LNCaP clone FGC (cell line): Measurements from ENCODE around the gene FGD1.
"Not testable (repeated sequence)": the region's sequence is repeated elsewhere in the genome, so short reads cannot be mapped to it uniquely, and the experiment has no call there.

Experiments
- DNase-seq: peaks from one replicate; pipeline ENCODE4 v3.0.0-alpha.2; 2011; ENCODE audit warnings: low read depth
- H3K4me3 ChIP-seq: 2 replicates; pipeline ENCODE4 v1.5.1; 2011; ENCODE audit warnings: mild to moderate bottlenecking, low read depth, low read length, control low read depth
- TF ChIP-seq, protein P1 (sequence below): IDR thresholded peaks from 2 replicates; pipeline ENCODE4 v1.5.1; 2012; ENCODE audit warnings: mild to moderate bottlenecking; ENCODE audit not compliant: control insufficient read depth, insufficient read depth; ENCODE audit errors: extremely low read depth

FGD1 gene

DNA sequence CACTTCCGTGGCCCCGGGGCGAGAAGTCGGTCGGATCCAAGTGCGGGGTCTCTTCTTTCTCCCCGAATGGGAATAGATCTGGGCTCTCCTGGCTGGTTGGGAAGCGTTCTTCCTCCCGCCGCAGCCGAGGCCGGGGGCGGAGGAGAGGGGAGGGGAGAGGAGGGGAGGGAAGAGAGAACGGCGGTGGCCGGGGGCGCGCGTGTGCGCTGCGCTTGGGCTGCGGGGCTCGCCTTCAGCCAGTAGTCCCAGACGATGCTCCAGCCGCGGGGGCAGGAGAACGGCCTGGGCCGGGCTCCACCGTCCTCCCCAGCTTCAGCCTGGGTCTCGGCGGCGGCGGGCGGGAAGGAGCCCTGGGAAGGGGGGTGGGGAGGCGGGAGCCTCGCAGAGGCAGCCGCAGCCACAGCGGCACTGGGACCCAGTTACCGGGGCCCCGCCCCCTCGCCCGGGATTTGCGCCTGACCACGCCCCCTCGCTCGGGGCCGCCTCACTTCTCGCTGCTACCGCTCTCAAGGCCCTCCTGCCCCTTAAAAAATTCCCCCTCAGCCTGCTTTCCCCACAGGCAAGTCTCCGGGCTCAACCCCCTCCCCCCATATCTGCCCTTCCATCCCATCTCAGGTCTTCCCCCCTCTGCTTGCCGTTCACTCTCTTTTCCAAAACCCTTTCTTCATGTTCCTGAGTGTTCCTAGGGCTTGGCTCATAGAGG lies at the start of gene FGD1:
Gene FGD1 (minus strand): TSS at position 421 of the 703 bp plus-strand sequence. CDS start 802 bp downstream, outside the sequence.
- no peak for DNase-seq
- H3K4me3 ChIP-seq = peak within 1 kb of the TSS; percentile 52
- TF ChIP-seq, protein P1, sequence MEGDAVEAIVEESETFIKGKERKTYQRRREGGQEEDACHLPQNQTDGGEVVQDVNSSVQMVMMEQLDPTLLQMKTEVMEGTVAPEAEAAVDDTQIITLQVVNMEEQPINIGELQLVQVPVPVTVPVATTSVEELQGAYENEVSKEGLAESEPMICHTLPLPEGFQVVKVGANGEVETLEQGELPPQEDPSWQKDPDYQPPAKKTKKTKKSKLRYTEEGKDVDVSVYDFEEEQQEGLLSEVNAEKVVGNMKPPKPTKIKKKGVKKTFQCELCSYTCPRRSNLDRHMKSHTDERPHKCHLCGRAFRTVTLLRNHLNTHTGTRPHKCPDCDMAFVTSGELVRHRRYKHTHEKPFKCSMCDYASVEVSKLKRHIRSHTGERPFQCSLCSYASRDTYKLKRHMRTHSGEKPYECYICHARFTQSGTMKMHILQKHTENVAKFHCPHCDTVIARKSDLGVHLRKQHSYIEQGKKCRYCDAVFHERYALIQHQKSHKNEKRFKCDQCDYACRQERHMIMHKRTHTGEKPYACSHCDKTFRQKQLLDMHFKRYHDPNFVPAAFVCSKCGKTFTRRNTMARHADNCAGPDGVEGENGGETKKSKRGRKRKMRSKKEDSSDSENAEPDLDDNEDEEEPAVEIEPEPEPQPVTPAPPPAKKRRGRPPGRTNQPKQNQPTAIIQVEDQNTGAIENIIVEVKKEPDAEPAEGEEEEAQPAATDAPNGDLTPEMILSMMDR = no peak

- DNase-seq, H3K4me3 ChIP-seq: not testable (repeated sequence)
Measured at GRCh38 chrX:54542239-54542638, 46.2 kb upstream of the FGD1 start.

- no peak for DNase-seq
- H3K4me3 ChIP-seq = no peak overlapping the region
- TF ChIP-seq, protein P1 = no peak
Measured at GRCh38 chrX:54540289-54540688, 44.3 kb upstream of the FGD1 start.

DNA sequence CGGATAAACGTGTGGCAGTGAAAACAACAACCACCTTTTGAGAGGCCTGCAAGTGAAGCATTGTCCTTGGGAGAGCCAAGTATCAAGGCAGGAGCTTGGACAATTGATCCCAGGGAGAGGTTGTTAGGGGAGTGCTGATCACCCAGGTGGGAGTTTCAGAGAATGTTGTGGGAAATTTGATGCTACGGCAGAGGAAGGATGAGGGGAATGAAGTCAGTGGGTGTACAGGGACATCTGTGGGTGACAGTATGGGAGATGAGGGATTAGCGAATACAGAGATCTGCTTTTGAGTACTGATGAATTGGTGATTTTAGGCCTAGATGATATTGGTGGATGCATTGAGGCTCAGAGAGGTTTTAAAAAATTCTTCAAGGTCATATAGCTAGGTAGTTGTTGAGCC lies 38.2 kb upstream of the FGD1 start:
- TF ChIP-seq, protein P1 = no peak
- no peak overlapping the region for H3K4me3 ChIP-seq
- DNase-seq = no peak

DNA sequence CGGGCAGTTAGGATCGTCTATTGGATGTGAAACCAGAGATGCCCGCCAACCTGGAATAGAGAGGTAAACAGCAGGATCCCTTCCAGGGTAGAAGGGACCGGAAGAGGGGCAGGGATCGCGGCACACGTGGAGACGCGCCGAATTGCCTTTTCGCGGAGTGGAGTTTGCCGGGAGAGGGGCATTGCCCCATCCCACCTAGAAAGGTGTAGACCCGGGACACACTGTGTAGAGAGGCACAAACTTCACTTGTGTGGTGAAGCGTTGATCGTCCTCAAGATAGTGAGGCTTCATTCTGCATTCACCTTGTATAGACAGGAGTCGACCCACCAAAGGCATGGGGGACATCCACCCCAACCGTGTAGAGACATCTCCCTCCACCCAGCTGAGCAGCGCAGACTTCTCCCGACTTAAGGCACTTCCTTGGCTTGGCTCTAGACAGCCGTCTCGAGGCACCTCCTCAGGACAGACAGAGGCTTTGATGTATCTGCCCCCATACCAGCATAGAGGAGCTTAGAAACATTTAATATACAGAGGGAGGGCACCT lies 34.4 kb upstream of the FGD1 start:
- TF ChIP-seq, protein P1 = no peak
- DNase-seq = no peak
- peak overlapping the region; percentile 93 for H3K4me3 ChIP-seq

- TF ChIP-seq, protein P1 = no peak
- peak; percentile 52 for DNase-seq
- H3K4me3 ChIP-seq = peak within 1 kb of the TSS; percentile 93
Measured at GRCh38 chrX:54529552-54530356, 33.7 kb upstream of the FGD1 start, which contains the start of gene GNL3L. Gene GNL3L (plus strand): TSS chrX:54530219. CDS start chrX:54532567, 2,348 bp downstream.

DNA sequence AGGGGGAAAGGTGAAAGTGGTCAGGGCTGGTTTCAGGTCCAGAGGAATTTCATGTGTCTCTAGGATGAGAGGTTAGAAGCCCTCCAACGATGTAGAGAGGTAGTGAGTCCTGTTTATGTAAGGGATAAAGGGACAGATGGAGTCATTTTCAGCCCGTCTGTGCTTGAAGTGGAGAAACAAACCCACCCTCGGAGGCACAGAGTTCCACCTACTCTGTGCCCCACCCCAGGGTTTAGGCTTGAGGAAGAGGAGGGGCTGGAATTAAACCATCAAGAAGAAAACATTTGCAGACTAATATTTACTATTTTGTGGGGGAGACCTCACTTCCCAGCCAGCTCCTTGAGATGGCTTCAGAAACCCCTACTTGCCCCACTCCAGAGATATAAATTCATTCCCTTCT lies 33.1 kb upstream of the FGD1 start:
- peak overlapping the region; percentile 93 for H3K4me3 ChIP-seq
- TF ChIP-seq, protein P1 = no peak
- DNase-seq = no peak
